HG02623 (cell line): ENCODE results near the gene CLDN6.
A peak's percentile ranks its signal among the peaks of the same experiment; 100 is the strongest.
"Not testable (repeated sequence)": the region's sequence is repeated elsewhere in the genome, so short reads cannot be mapped to it uniquely, and the experiment has no call there.

Experiments
- ATAC-seq: cut with Tn5 transposase; IDR thresholded peaks from one replicate; pipeline ENCODE4 v1.9.1; 2021; ENCODE audit warnings: moderate library complexity; ENCODE audit not compliant: unreplicated experiment

CLDN6 gene

GRCh38 chr16:3017794-3018506 lies at the start of gene CLDN6:
TSS of gene CLDN6 (minus strand) at chr16:3018183. CDS start at chr16:3016021, 2,162 bp downstream.
- no peak for ATAC-seq

- ATAC-seq, result no peak
Measured at GRCh38 chr16:3066440-3066748, 48.4 kb upstream of the CLDN6 start.

GRCh38 chr16:3065742-3066439 lies 47.9 kb upstream of the CLDN6 start:
- ATAC-seq, result no peak

- ATAC-seq, result no peak
Measured at GRCh38 chr16:3065069-3065741, 47.2 kb upstream of the CLDN6 start, which contains the start of gene IL32. TSS of gene IL32 (plus strand) at chr16:3065640. CDS start at chr16:3065812, 172 bp downstream.

GRCh38 chr16:3063625-3064386 lies 45.8 kb upstream of the CLDN6 start:
- no peak for ATAC-seq

GRCh38 chr16:3062553-3062952 lies 44.6 kb upstream of the CLDN6 start:
- ATAC-seq, result no peak

- no peak for ATAC-seq
Measured at GRCh38 chr16:3060339-3061127, 42.5 kb upstream of the CLDN6 start.

GRCh38 chr16:3059723-3060242 lies 41.8 kb upstream of the CLDN6 start:
- no peak for ATAC-seq

GRCh38 chr16:3059041-3059722 lies 41.2 kb upstream of the CLDN6 start:
- ATAC-seq, result peak; percentile 80

GRCh38 chr16:3058139-3059030 lies 40.4 kb upstream of the CLDN6 start:
- no peak for ATAC-seq

- ATAC-seq, result no peak
Measured at GRCh38 chr16:3057181-3058138, 39.5 kb upstream of the CLDN6 start.

GRCh38 chr16:3056336-3057180 lies 38.6 kb upstream of the CLDN6 start:
- ATAC-seq, result no peak

- ATAC-seq, result not testable (repeated sequence)
Measured at GRCh38 chr16:3055734-3056115, 37.7 kb upstream of the CLDN6 start.

- ATAC-seq, result no peak
Measured at GRCh38 chr16:3054965-3055733, 37.2 kb upstream of the CLDN6 start.

- not testable (repeated sequence) for ATAC-seq
Measured at GRCh38 chr16:3053330-3053710, 35.3 kb upstream of the CLDN6 start.
